CD4-positive, alpha-beta T cell treated with Interleukin-15 for 1 hour (primary cell): ENCODE results near the gene PLAC8L1.

Experiments used
- DNase-seq: peaks from one replicate; pipeline ENCODE4 v3.0.0-alpha.2; 2020

Gene PLAC8L1

DNA sequence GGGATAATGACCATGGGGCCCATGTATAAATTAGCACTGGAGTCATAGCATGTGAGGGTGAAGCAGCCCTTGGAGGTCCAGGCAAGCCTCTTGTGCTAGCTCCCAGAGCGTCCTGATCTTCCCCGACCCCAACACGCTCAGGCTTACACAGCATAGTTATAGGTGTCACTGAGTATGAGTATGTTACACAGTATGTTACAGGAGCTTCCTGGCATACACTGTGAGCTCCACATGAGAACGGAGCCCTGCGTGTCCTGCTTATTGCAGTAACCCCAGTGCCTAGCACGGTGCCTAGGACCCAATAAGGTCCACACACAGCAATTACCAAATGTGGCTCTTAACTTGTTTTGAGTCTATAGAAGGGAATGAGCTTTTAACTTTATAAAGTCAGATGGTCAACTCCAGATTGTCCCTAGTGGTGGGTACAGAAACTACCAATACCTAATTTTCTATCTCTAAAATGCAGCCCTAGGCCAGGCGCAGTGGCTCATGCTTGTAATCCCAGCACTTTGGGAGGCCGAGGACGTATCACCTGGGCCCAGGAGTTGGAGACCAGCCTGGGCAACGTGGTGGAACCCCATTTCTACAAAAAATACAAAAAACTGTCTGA is 64.1 kb downstream of the PLAC8L1 start:
- DNase-seq = no peak

- no peak for DNase-seq
Observed at GRCh38 chr5:146040527-146040926, 64.8 kb downstream of the PLAC8L1 start.

GRCh38 chr5:146039420-146039819 is 66.0 kb downstream of the PLAC8L1 start:
- no peak for DNase-seq

DNA sequence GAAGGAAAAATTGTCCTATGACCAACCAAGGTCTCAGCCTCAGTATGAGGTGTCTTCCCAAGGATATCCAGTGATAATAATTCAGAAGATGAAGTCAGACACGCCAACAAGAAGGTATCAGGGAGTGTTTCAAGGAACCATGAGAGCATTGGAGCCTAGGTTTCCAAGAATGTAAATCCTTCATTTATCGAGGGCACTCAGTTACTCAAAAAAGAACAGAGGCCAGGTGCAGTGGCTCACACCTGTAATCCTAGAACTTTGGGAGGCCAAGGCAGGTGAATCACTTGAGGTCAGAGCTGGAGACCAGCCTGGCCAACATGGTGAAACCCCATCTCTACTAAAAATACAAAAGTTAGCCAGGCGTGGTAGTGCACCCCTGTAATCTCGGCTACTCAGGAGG is 70.8 kb downstream of the PLAC8L1 start:
- DNase-seq = no peak
